Liver (tissue), 3 donors: ENCODE results near the gene XYLT1.

Source experiments
- EGR1 ChIP-seq, 2 donors: IDR thresholded peaks; 2 replicates each; pipeline ENCODE4 v1.6.1; 2016 to 2018; ENCODE audit warnings: antibody characterized with exemption in 2 of 2, low read depth in 2 of 2
- FOXA1 ChIP-seq: IDR thresholded peaks from 2 replicates; pipeline ENCODE4 v1.6.1; 2016; ENCODE audit warnings: antibody characterized with exemption
- HNF4G ChIP-seq: IDR thresholded peaks from 2 replicates; pipeline ENCODE4 v1.6.1; 2016; ENCODE audit warnings: antibody characterized with exemption
- JUND ChIP-seq, 2 donors: IDR thresholded peaks; 2 replicates each; pipeline ENCODE4 v1.6.1; 2016; ENCODE audit warnings: antibody characterized with exemption in 2 of 2
- RAD21 ChIP-seq, 2 donors: IDR thresholded peaks; 2 replicates each; pipeline ENCODE4 v1.6.1; 2016; ENCODE audit warnings: antibody characterized with exemption in 2 of 2, mild to moderate bottlenecking in 2 of 2
- SP1 ChIP-seq: IDR thresholded peaks from 2 replicates; pipeline ENCODE4 v1.6.1; 2018; ENCODE audit warnings: antibody characterized with exemption, mild to moderate bottlenecking
- TAF1 ChIP-seq: conservative IDR thresholded peaks from 2 replicates; pipeline ENCODE4 v1.6.1; 2016; ENCODE audit warnings: antibody characterized with exemption, mild to moderate bottlenecking
- YY1 ChIP-seq: IDR thresholded peaks from 2 replicates; pipeline ENCODE4 v1.6.1; 2016; ENCODE audit warnings: antibody characterized with exemption, mild to moderate bottlenecking
- TF ChIP-seq, protein P1 (sequence below): fragments of 150-350 bp; IDR thresholded peaks from 2 replicates; pipeline ENCODE4 v1.5.1; 2017; ENCODE audit warnings: improper control_type of control experiment, low read depth, low read length; ENCODE audit not compliant: missing input control
- TF ChIP-seq, protein P2 (sequence below): IDR thresholded peaks from 2 replicates; pipeline ENCODE4 v1.6.1; 2016; ENCODE audit warnings: antibody characterized with exemption
- TF ChIP-seq, protein P3 (sequence below): IDR thresholded peaks from 2 replicates; pipeline ENCODE4 v1.6.1; 2016; ENCODE audit warnings: antibody characterized with exemption, mild to moderate bottlenecking
- TF ChIP-seq, protein P4 (sequence below): IDR thresholded peaks from 2 replicates; pipeline ENCODE4 v1.6.1; 2016; ENCODE audit warnings: antibody characterized with exemption
- TF ChIP-seq, protein P5 (sequence below): IDR thresholded peaks from 2 replicates; pipeline ENCODE4 v1.6.1; 2016; ENCODE audit warnings: antibody characterized with exemption
- donor health status: healthy.
- donor health status: healthy.

DNA sequence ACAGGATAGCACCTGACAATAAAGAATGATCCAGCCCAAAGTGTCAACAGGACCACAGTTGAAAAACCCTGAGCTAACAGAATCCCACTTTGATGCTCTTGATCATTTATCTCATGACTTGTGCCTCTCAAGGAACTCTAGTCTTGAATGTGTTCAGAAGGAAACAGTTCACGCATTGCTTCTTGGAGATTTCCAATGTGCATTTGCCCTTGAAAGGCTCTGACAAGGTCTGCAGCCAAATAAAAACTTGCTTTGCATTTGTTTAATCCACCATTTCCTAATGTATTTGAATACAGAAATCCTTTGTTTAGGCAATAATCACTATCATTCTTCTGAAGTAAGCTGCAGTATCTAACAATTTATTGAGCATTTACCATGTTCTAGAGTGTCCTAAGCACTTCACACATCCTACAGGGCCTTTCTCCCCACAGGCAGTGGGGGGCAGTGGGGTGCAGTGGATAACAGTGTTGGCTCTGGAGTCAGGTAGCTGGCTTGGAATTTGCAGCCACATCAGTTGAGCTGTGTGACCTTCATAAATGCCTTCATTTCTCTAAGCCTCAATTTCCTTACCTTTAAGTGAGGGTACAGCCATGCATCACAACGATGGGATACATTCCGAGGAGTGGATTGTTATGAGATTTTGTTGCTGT is 239.7 kb downstream of the XYLT1 start:
- TF ChIP-seq, protein P1, sequence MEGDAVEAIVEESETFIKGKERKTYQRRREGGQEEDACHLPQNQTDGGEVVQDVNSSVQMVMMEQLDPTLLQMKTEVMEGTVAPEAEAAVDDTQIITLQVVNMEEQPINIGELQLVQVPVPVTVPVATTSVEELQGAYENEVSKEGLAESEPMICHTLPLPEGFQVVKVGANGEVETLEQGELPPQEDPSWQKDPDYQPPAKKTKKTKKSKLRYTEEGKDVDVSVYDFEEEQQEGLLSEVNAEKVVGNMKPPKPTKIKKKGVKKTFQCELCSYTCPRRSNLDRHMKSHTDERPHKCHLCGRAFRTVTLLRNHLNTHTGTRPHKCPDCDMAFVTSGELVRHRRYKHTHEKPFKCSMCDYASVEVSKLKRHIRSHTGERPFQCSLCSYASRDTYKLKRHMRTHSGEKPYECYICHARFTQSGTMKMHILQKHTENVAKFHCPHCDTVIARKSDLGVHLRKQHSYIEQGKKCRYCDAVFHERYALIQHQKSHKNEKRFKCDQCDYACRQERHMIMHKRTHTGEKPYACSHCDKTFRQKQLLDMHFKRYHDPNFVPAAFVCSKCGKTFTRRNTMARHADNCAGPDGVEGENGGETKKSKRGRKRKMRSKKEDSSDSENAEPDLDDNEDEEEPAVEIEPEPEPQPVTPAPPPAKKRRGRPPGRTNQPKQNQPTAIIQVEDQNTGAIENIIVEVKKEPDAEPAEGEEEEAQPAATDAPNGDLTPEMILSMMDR = no peak
- TF ChIP-seq, protein P2, sequence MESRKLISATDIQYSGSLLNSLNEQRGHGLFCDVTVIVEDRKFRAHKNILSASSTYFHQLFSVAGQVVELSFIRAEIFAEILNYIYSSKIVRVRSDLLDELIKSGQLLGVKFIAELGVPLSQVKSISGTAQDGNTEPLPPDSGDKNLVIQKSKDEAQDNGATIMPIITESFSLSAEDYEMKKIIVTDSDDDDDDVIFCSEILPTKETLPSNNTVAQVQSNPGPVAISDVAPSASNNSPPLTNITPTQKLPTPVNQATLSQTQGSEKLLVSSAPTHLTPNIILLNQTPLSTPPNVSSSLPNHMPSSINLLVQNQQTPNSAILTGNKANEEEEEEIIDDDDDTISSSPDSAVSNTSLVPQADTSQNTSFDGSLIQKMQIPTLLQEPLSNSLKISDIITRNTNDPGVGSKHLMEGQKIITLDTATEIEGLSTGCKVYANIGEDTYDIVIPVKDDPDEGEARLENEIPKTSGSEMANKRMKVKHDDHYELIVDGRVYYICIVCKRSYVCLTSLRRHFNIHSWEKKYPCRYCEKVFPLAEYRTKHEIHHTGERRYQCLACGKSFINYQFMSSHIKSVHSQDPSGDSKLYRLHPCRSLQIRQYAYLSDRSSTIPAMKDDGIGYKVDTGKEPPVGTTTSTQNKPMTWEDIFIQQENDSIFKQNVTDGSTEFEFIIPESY = no peak
- TF ChIP-seq YY1 = no peak
- TF ChIP-seq JUND (IDR thresholded peaks at IDR 0.05) = no peak
- no peak for TF ChIP-seq SP1
- no peak for TF ChIP-seq TAF1
- TF ChIP-seq, protein P3, sequence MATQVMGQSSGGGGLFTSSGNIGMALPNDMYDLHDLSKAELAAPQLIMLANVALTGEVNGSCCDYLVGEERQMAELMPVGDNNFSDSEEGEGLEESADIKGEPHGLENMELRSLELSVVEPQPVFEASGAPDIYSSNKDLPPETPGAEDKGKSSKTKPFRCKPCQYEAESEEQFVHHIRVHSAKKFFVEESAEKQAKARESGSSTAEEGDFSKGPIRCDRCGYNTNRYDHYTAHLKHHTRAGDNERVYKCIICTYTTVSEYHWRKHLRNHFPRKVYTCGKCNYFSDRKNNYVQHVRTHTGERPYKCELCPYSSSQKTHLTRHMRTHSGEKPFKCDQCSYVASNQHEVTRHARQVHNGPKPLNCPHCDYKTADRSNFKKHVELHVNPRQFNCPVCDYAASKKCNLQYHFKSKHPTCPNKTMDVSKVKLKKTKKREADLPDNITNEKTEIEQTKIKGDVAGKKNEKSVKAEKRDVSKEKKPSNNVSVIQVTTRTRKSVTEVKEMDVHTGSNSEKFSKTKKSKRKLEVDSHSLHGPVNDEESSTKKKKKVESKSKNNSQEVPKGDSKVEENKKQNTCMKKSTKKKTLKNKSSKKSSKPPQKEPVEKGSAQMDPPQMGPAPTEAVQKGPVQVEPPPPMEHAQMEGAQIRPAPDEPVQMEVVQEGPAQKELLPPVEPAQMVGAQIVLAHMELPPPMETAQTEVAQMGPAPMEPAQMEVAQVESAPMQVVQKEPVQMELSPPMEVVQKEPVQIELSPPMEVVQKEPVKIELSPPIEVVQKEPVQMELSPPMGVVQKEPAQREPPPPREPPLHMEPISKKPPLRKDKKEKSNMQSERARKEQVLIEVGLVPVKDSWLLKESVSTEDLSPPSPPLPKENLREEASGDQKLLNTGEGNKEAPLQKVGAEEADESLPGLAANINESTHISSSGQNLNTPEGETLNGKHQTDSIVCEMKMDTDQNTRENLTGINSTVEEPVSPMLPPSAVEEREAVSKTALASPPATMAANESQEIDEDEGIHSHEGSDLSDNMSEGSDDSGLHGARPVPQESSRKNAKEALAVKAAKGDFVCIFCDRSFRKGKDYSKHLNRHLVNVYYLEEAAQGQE = no peak
- TF ChIP-seq EGR1 (IDR thresholded peaks at IDR 0.05; ENCODE audit: low read depth in 2 of 2) = no peak
- no peak for TF ChIP-seq FOXA1
- no peak for TF ChIP-seq RAD21 (IDR thresholded peaks at IDR 0.05)
- TF ChIP-seq, protein P4, sequence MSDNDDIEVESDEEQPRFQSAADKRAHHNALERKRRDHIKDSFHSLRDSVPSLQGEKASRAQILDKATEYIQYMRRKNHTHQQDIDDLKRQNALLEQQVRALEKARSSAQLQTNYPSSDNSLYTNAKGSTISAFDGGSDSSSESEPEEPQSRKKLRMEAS = no peak
- no peak for TF ChIP-seq HNF4G
- TF ChIP-seq, protein P5, sequence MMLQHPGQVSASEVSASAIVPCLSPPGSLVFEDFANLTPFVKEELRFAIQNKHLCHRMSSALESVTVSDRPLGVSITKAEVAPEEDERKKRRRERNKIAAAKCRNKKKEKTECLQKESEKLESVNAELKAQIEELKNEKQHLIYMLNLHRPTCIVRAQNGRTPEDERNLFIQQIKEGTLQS = no peak
